ENCODE measurements around the gene RACGAP1.

RACGAP1 gene

GRCh38 chr12:49947593-49948226 is 77.6 kb downstream of the RACGAP1 start:
- no peak for TF ChIP-seq POLR2AphosphoS5 (IDR thresholded peaks at IDR 0.05; ENCODE audit: low read depth, low read length)
- TF ChIP-seq SIN3A (IDR thresholded peaks at IDR 0.05; ENCODE audit: borderline replicate concordance, insufficient read depth, low read length): no peak
- no peak for TF ChIP-seq TAF1 (IDR thresholded peaks at IDR 0.05; ENCODE audit: borderline replicate concordance, insufficient read depth, low read length)

GRCh38 chr12:49946497-49946896 is 78.8 kb downstream of the RACGAP1 start:
- TF ChIP-seq TAF1 (IDR thresholded peaks at IDR 0.05; ENCODE audit: borderline replicate concordance, insufficient read depth, low read length) (no peak), REST (IDR thresholded peaks at IDR 0.05; ENCODE audit: insufficient read depth in 1 of 2, low read depth in 2 of 2, low read length in 2 of 2) (no peak), SIN3A (IDR thresholded peaks at IDR 0.05; ENCODE audit: borderline replicate concordance, insufficient read depth, low read length) (no peak), FOXP2 (optimal IDR thresholded peaks at IDR 0.05; ENCODE audit: borderline replicate concordance, extremely low read depth, extremely low read length, insufficient read depth) (no peak), POLR2AphosphoS5 (IDR thresholded peaks at IDR 0.05; ENCODE audit: low read depth, low read length) (no peak)

- TF ChIP-seq REST (IDR thresholded peaks at IDR 0.05; ENCODE audit: insufficient read depth in 1 of 2, low read depth in 2 of 2, low read length in 2 of 2): no peak
- no peak for TF ChIP-seq POLR2AphosphoS5 (IDR thresholded peaks at IDR 0.05; ENCODE audit: low read depth, low read length)
- no peak for TF ChIP-seq SIN3A (IDR thresholded peaks at IDR 0.05; ENCODE audit: borderline replicate concordance, insufficient read depth, low read length)
- TF ChIP-seq TAF1 (IDR thresholded peaks at IDR 0.05; ENCODE audit: borderline replicate concordance, insufficient read depth, low read length): no peak
- no peak for TF ChIP-seq FOXP2 (optimal IDR thresholded peaks at IDR 0.05; ENCODE audit: borderline replicate concordance, extremely low read depth, extremely low read length, insufficient read depth)
These were observed 79.2 kb downstream of the RACGAP1 start for GRCh38 chr12:49946086-49946485.

DNA sequence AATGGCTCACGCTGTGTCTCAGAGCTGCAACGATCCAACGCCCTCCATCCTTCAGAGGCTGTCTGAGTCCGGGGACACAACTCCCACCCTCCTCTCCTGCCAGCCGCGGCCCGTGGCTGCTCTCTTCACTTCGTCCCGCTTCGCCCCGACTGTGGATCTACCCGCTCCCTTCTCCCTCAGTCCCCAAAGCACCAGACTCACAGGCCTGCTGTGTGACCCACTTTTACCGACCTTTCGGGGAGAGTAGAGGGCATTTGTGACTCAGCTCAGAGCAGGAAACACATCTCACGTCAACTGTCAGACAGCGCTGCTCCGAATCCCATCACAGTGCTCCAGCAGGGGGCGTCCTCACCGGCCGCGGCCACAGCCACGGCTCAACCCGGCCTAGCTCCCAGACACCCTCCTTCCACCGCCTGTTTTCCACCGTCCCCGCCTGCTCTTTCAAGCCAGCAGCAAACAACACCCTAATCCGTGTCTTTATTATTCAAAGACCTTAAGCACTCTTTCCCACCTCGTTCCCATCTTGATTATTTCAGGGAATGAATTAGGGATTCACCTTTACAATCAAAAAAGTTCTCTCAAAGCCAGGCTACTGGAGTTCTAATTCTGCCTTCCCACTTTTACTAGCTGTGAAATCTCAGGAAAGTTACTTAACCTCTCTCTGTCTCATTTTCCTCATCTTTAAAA is 79.8 kb downstream of the RACGAP1 start:
- TF ChIP-seq REST (IDR thresholded peaks at IDR 0.05; ENCODE audit: insufficient read depth in 1 of 2, low read depth in 2 of 2, low read length in 2 of 2): no peak
- 0 out of 2 replicates have a peak, but pooled peaks have one; percentile 34 for TF ChIP-seq TAF1 (IDR thresholded peaks at IDR 0.05; ENCODE audit: borderline replicate concordance, insufficient read depth, low read length)
- TF ChIP-seq POLR2AphosphoS5 (IDR thresholded peaks at IDR 0.05; ENCODE audit: low read depth, low read length): no peak
- peak; percentile 61 for TF ChIP-seq FOXP2 (optimal IDR thresholded peaks at IDR 0.05; ENCODE audit: borderline replicate concordance, extremely low read depth, extremely low read length, insufficient read depth)
- no peak for TF ChIP-seq SIN3A (IDR thresholded peaks at IDR 0.05; ENCODE audit: borderline replicate concordance, insufficient read depth, low read length)

GRCh38 chr12:49944718-49945117 is 80.6 kb downstream of the RACGAP1 start:
- TF ChIP-seq FOXP2 (optimal IDR thresholded peaks at IDR 0.05; ENCODE audit: borderline replicate concordance, extremely low read depth, extremely low read length, insufficient read depth) (no peak), POLR2AphosphoS5 (IDR thresholded peaks at IDR 0.05; ENCODE audit: low read depth, low read length) (no peak), TAF1 (IDR thresholded peaks at IDR 0.05; ENCODE audit: borderline replicate concordance, insufficient read depth, low read length) (no peak), SIN3A (IDR thresholded peaks at IDR 0.05; ENCODE audit: borderline replicate concordance, insufficient read depth, low read length) (no peak), REST (IDR thresholded peaks at IDR 0.05; ENCODE audit: insufficient read depth in 1 of 2, low read depth in 2 of 2, low read length in 2 of 2) (no peak)

Data from PFSK-1 (cell line).